Right ventricle myocardium superior (tissue), 1 donor: ENCODE measurements around the gene UNC5B. TPM values are rescaled to one million over a fixed set of nuclear protein-coding genes. Genes with fewer than 3 reads are reported as not detected.
A peak's percentile ranks its signal among the peaks of the same experiment; 100 is the strongest.

ENCODE experiments used
- ATAC-seq: fragments of 200-7000 bp; cut with Tn5 transposase; one replicate; pipeline ENCODE4 v1.9.1; 2020; ENCODE audit warnings: mild to moderate bottlenecking; ENCODE audit not compliant: poor library complexity
- DNase-seq: peaks from one replicate; pipeline ENCODE4 v3.0.0-alpha.2; 2020
- intact Hi-C: fragments of 100-400 bp; cut with DNase I; formaldehyde crosslinking; loops from one replicate; pipeline ENCODE4 v1.11.2; 2022
- total RNA-seq: library from RNA; stranded (reverse); fragmentation: NEBNext Ultra II Directional; extraction: Animal tissue kit (Norgen Biotek cat#: 25700); gene quantifications from one replicate; pipeline ENCODE4 v1.2.1, GENCODE V29; 2021
- donor health status: DM: no; HTN: yes; CAD: no; lungs with severe emphysema.

UNC5B gene
- total RNA-seq, 1 donor from 2014 or later = 12.2 TPM

DNA sequence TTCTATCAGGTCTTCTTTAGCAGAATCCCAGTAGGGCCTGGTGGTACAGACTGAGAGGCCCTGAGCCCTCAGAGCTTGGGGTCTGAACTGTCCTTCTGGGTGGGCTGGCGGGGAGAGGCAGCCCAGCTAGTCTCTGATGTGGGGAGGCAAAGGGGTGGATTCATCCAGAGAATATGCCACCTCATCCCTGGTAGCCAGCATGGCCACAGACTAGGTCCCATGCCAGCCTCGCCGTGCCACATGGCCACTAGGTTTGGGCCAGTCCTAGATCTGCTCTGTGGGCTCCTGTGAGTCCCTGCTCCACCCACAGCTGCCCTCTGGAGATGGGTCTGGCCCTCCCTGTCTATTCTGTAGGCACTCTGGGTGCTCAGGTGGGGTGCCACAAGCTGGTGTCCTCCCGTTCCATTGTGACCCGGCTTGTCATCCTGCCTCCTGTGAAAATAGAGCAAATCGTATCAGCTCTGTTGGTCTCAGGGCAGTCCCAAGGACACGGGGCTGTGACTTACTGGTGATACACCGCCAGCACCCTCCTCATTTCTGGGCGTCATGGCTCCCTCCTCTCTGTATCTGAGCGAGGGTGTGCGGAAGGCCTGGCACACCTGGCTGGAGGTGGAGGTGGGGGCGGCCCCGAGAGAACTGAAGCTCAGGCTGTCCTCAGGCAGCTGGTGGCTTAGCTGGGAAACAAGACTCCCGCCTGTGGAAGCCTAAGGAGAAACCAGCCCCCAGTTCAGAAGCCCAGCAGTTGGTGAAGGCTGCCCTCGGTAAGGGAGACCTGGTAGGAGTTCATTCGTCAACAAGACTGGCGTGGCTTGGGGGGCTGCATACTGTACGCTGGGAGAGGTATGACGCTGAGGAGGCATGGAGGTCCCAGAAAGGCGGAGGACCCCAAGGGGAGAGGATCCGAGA is 33.3 kb downstream of the UNC5B start:
- no peak for ATAC-seq
- peak; percentile 39 for DNase-seq
- intact Hi-C loops = no loop called here

- intact Hi-C loops = no loop called here
- ATAC-seq = no peak
- DNase-seq = peak; percentile 40
Observed at GRCh38 chr10:71246591-71247413, 34.4 kb downstream of the UNC5B start.

DNA sequence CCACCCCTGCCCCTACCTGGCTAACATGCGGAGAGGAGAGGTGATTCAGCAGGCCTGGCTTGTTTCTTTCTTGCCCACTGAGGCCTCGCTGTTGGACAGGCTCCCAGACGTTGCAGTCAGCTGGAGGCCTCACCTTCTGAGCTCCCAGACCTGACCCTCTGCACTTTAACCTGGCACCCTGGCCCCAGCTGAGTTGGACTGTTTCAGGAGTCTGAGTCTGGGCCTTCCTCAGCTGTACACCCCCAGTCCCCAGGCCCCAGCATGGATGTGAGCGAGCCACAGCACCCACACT is 35.0 kb downstream of the UNC5B start:
- intact Hi-C loops = no loop called here
- DNase-seq = peak; percentile 35
- no peak for ATAC-seq

DNA sequence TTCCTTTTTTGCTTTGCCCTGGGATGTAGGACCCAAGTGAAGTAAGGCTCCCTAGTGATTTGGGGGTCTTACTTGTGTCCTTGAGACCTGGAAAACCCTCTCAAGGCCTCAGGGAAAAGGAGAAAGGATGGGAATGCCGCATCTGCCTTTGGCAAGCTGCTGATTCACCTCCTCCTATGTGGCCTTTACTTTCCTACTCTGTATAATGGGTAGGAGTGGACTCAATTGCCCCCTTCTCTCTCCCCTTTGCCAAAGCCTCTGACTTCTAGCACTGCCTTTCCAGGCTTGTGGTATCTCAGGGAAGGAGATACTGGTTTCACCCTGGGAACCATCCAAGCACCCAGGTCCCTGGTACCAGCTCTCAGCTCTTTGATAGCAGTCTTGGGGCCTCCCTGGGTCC is 35.4 kb downstream of the UNC5B start:
- ATAC-seq (no peak), DNase-seq (no peak)
- intact Hi-C loops = no loop called here

GRCh38 chr10:71248210-71248609 is 35.8 kb downstream of the UNC5B start:
- intact Hi-C loops = no loop called here
- DNase-seq (no peak), ATAC-seq (no peak)

GRCh38 chr10:71249996-71250395 is 37.6 kb downstream of the UNC5B start:
- ATAC-seq (no peak), DNase-seq (peak; percentile 33)
- intact Hi-C loops = no loop called here

DNA sequence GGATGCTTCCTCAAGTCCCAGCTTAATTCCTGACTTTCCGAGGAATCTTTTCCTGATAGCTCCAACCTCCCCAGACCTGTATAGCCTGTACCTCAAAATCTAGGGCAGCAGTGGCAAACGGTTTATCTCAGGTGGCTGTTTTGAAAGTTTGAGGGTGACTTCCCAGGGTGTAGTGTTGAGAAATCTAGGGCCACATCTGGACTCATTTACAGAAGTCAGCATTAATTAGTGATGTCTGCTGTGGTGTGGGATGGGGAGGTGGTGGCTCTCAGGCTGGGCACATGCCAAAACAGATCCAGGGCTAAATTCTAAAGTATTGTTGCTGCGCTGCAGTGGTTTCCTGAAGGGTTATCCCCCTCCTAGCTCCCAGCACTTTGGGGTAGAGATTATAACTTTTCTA is 38.0 kb downstream of the UNC5B start:
- no peak for DNase-seq
- intact Hi-C loops = no loop called here

DNA sequence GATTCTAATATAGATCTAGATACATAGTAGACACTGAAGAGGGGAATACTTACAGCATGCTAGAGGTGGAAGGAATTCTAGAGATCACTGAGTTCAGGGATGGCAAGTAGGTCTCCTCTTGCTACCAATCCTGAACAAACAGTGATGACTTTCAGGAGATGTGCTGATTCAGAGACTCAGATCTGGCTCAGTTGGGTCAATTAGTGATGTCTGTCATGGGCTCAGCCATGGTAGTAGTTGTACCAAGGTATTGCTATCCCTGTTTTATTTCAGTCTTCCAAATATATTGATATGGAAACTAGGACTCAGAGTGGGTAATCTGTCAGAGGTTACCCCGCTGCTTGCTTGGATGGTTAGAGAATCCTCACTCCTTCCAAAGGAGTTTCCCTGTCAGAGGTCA is 38.5 kb downstream of the UNC5B start:
- intact Hi-C loops = no loop called here
- DNase-seq = no peak
- ATAC-seq = no peak

More for the DNA sequence above, 38.0 kb downstream of the UNC5B start:
- no peak for ATAC-seq

DNA sequence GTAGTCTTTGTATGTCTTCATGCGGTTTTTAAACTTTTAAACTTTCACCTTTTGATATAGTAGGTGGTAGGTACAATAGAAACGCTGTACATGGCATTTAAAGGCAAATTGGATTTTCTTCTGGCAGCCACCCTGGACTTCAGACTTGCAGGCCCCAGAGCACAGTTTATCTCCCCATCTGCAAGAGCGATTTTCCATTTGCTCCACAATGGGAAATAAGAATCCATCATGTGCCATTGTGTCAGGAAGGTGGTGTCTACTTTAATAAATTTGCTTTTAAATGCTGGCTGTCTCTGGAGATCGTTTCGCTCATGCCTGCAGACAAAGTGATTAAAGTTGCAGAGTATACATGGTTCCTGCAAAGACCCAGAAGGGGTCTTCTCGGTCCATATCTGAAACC is 38.9 kb downstream of the UNC5B start:
- ATAC-seq = no peak
- intact Hi-C loops = no loop called here
- no peak for DNase-seq

DNA sequence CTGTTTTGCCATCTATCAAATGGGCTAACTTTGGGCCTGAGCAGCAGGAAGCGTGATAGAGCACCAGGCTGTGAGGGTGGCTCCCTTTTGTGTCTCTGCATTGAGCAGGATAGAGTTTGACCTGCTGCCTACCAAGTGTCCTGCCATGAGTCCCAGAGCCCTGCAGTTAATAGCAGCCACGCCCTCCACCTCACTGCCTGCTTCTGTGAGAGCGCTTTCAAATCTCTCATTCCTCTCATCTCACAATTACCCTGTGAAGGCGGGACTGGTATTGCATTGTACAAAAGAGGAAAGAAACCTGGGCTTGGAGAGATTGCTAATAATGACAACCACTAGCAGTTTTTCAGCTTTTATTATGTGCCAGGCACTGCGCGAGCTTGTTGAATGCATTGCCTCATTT is 39.9 kb downstream of the UNC5B start:
- DNase-seq (peak; percentile 27), ATAC-seq (no peak)
- intact Hi-C loops = no loop called here

DNA sequence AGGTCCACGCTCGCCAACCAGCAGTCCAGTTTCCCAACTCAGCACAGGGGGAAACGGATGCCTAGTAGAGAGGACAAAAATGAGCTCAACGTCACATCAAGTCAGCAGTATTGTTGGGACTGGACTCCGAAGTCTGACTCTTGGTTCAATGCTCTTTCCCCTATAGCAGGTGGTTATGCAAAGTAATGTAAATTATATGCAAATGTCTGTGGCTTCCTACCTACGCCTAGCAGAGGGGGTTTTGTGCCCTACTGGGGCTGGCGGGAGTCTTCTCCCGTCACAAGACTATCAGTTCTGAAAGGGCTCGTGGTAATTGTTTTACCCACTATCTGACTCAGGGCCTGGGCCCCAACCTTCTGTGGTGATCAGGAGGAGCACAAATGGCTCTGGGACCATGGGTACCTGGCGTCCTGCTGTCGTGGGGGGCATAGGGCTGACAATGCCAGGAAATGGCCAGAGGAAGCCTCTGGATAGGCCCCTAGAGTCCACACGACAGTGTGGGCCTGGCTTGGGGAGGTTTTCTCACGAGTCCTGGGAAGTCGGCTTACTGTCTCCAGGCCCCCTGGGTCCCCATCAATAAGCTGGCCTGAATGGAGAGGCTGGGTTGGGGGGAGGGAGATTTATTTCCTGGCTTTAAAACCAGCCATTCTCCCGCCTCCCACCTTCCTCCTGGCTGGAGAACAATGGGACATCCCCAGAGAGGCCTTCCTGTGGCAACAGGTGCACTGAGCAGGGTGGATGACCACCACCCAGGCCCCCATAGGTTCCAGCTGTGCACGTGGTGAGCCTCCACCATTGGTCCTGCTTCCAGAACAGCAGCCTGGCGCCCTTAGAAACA is 41.8 kb downstream of the UNC5B start:
- intact Hi-C loops = no loop called here
- ATAC-seq (no peak), DNase-seq (no peak)

DNA sequence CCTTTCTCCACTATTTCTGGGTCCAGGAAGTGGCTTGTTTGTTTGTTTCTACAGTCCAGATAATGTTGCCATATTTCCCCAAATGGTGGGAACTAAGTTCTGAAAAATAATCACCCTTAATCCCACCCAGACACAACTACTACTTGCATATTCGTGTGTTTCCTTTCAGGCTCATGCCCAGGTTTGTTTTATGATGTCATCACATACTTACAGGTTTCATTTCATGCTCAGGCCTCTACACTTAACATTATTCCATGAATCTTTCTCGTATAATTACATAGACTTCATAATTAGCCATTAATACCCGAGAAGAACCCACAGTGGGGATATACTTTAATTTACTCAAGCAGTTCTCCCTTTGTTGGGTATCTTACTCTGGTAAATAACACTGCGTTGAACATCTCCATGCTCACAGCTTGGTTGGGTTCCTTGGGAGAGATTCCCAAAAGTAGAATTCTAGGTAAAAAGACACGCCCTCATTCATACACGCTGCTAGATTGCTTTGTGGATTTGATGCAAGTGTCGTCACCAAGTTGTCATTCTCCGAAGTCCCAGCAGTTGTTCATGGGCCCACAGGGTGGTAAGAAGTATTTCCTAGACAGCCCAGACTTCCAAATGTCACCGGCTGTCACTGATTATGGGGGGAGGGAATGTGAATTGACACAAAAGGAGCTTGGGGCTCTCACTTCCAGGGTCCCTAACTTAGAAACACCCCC is 42.6 kb downstream of the UNC5B start:
- DNase-seq (no peak), ATAC-seq (no peak)
- intact Hi-C loops = no loop called here

GRCh38 chr10:71255550-71255807 is 43.1 kb downstream of the UNC5B start:
- DNase-seq (no peak), ATAC-seq (no peak)
- intact Hi-C loops = no loop called here

DNA sequence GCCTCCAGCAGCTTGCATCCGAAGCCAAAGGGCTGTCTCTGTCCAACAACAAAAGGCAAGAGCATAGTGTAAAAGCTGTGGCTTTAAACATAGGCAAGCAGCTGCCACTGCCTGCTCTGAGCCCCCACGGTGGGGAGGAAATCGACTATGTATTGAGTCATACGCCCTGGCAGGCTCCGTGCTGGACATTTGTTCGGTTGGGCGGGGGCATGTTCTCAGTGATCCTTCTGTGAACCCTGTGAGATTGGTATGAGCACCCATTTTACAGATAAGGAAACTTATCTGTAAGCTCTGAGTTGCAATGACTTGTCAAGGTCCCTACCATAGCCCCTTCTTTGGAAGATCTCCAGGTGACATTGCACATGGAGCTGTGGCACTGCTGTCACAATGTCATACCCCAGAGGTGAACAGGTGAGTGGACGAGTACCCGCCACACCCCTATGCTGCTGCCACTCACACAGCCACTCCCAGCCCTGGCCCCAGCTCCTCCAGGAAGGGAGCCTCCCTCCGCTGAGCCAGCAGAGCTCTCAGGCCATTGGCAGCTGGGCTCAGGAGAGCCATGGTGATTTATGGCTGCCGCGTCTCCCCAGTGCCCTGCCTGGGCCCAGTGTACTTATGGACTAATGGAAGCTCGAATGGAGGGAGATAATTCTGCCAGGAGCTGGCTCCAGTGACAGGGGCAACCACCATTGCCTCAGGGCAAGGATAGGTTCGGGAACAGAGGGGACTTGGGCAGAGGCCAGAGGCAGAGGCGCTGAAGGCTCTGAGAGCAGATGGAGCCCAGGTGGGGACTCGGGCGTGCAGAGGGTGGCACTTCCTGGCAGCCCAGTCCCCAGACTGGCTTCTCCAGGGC is 43.7 kb downstream of the UNC5B start:
- intact Hi-C loops = no loop called here
- peak; percentile 79 for DNase-seq
- peak; percentile 72 for ATAC-seq

GRCh38 chr10:71256661-71257318 is 44.4 kb downstream of the UNC5B start:
- intact Hi-C loops = no loop called here
- DNase-seq = no peak
- ATAC-seq = no peak

- intact Hi-C loops = no loop called here
- ATAC-seq = no peak
- no peak for DNase-seq
Observed at GRCh38 chr10:71257319-71257997, 45.1 kb downstream of the UNC5B start.

DNA sequence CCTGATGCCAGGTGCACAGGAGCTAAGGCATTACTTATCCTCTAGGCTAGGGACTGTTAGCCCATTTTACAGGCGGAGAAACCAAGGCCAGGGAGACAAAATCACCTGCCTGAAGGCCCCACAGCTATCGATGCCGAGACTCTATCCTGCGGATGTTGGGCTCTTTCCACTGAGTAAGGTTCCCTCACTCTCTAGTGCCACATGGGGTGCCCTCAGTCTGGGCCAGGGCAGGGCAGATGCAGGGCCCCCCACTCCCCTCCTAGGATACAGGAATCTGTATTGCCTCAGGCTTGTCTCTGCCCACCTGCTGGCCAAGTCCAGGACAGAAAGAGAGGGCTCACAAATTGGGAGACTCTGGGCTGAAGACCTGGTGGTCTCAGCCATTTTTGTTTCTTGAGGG is 45.7 kb downstream of the UNC5B start:
- ATAC-seq (no peak), DNase-seq (no peak)
- intact Hi-C loops = no loop called here
